OCI-M1 (cell line): ENCODE data around the gene ATL3.
"Not testable (repeated sequence)": the region's sequence is repeated elsewhere in the genome, so short reads cannot be mapped to it uniquely, and the experiment has no call there.

Experiments
- DNase-seq: peaks from one replicate; lab custom pipeline; 2025; lab: John Stamatoyannopoulos, UW

ATL3 gene

GRCh38 chr11:63589000-63589399 is 82.2 kb downstream of the ATL3 start:
- DNase-seq: no peak

- no peak for DNase-seq
Measured at GRCh38 chr11:63586451-63587166, 84.6 kb downstream of the ATL3 start.

DNA sequence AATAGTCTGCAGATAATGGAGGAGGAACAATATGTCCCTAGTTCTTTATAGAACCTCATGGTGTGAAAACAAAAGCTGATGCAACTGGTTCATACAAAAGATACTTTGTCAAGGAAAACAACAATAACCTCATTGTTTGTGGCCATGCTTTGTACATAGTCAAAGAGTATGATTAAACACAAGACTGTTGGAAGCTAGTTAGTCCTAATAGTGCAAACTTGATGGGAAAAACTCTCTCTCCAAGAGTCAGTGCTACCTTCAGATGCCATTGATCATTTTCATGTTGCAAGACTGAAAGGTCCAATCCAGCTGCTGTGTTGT is 87.9 kb downstream of the ATL3 start:
- DNase-seq: no peak

DNA sequence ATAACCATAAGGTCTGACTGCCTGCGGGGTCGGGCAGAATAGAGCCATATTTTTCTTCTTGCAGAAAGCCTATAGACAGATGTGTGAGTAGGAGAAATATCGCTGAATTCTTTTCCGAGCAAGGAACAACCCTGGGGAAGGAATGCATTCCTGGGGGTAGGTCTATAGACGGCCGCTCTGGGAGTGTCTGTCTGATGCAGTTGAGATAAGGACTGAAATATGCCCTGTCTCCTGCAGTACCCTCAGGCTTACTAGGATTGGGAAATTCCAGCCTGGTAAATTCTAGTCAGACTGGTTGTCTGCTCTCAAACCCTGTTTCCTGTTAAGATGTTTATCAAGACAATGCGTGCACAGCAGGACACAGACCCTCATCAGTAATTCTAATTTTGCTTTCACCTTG is 90.0 kb downstream of the ATL3 start:
- DNase-seq: not testable (repeated sequence)

- DNase-seq: not testable (repeated sequence)
Measured at GRCh38 chr11:63578882-63579281, 92.3 kb downstream of the ATL3 start.

- peak; percentile 43 for DNase-seq
Measured at GRCh38 chr11:63574856-63575602, 96.1 kb downstream of the ATL3 start.
